ENCODE data around the gene HABP4. TPM values are rescaled to one million over a fixed set of nuclear protein-coding genes. Genes with fewer than 3 reads are reported as not detected.

HABP4 gene
- total and polyA plus RNA-seq, 12 donors = 20.8 to 30.4 (median 25.3) TPM

DNA sequence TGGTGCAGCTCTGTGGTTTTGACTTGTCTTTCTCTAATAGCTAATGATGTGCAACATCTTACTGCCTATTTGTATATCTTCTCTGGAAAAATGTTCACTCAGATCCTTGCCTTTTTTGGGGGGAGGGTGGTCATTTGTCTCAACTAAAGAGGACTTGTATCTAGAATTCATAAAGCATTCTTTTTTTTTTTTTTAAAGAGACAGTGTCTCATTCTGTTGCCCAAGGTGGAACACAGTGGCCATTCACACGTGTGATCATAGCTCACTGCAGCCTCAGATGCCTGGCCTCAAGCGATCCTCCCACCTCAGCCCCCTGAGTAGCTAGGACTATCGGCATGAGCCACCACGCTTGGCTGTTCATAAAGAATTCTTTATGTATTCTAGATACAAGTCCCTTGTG is 33.2 kb downstream of the HABP4 start:
- intact Hi-C loops (cut with DNase I) = no loop called here
- peaks cover 4 to 40% (median 26%) of the 10 kb centered on the region in 9 donors for H3K4me1 ChIP-seq
- TF ChIP-seq, protein P1, sequence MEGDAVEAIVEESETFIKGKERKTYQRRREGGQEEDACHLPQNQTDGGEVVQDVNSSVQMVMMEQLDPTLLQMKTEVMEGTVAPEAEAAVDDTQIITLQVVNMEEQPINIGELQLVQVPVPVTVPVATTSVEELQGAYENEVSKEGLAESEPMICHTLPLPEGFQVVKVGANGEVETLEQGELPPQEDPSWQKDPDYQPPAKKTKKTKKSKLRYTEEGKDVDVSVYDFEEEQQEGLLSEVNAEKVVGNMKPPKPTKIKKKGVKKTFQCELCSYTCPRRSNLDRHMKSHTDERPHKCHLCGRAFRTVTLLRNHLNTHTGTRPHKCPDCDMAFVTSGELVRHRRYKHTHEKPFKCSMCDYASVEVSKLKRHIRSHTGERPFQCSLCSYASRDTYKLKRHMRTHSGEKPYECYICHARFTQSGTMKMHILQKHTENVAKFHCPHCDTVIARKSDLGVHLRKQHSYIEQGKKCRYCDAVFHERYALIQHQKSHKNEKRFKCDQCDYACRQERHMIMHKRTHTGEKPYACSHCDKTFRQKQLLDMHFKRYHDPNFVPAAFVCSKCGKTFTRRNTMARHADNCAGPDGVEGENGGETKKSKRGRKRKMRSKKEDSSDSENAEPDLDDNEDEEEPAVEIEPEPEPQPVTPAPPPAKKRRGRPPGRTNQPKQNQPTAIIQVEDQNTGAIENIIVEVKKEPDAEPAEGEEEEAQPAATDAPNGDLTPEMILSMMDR (IDR thresholded peaks at IDR 0.05) = no peak

DNA sequence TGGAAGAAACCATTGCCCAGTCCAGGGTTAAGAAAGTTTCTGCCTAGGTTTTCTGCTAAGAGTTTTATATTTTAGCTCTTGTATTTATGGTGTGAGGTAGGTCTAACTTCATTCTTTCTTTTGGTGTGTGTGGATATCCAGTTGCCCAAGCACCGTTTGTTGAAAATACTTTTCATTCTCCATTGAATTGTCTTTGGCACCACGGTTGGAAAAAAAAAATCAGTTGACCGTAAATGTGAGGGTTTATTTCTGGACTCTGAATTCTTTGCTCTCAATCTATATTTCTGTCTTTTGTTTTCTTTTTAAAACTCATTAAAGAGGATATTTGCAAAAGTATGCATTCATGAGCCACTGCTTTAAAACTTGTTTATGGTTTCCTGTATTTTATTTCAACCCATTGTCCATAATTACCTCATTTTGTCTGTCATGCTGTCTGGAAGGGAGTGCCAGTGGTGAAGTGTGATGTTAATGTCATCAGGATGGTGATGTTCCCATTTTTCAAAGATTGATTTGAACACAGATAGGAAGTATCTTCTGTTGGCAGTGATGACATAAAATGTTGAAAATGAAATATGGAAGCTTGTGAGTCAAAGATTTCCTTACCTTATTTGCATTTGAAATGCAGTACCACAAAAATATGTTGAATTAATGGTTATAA is 33.9 kb downstream of the HABP4 start:
- Histone ChIP-seq H3K27ac (no peak overlapping the region), H3K36me3 (peaks cover 0 to 64% (median 11%) of the 10 kb centered on the region in 9 donors), H3K27me3 (no peaks in the 10 kb centered on the region), H3K4me3 (no peak overlapping the region), H3K9me3 (no peaks in the 10 kb centered on the region), H3K4me1 (peaks cover 4 to 41% (median 29%) of the 10 kb centered on the region in 9 donors)
- 27 to 39% methylated on average over 3 of the region's 3 CpGs for WGBS, 2 donors
- intact Hi-C loops (cut with DNase I) = no loop called here
- ATAC-seq = no peak
- DNase-seq = no peak
- TF ChIP-seq, protein P1 (IDR thresholded peaks at IDR 0.05) = no peak

More for the DNA sequence above, 33.2 kb downstream of the HABP4 start:
- Histone ChIP-seq H3K27ac (no peak overlapping the region), H3K27me3 (no peaks in the 10 kb centered on the region), H3K4me3 (no peak overlapping the region), H3K9me3 (no peaks in the 10 kb centered on the region), H3K36me3 (peaks cover 0 to 58% (median 11%) of the 10 kb centered on the region in 9 donors)
- 96 to 97% methylated on average over 4 of the region's 4 CpGs for WGBS, 2 donors
- ATAC-seq = no peak
- DNase-seq = no peak

DNA sequence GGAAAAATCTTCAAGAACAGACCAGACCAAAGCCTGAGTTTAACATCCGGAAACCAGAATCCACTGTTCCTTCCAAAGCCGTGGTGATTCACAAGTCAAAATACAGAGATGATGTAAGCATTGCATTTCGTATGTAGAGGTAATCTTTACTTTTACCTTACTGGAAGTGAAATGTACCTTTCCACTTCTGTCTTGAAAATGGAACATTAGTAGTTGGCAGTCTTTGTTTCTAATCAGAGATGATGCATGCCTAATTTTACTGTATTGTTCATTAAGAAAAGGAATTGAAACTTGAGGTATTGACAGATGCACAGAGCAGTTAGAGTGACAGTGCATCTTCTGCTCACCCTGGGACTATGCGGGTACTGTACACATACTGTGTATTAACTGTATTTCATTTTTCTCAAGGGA is 34.6 kb downstream of the HABP4 start:
- H3K36me3 ChIP-seq = peaks cover 0 to 65% (median 11%) of the 10 kb centered on the region in 9 donors
- H3K4me3 ChIP-seq = no peak overlapping the region
- H3K4me1 ChIP-seq = peaks cover 4 to 39% (median 29%) of the 10 kb centered on the region in 9 donors
- TF ChIP-seq, protein P1 (IDR thresholded peaks at IDR 0.05) = no peak
- no peaks in the 10 kb centered on the region for H3K9me3 ChIP-seq
- H3K27me3 ChIP-seq = no peaks in the 10 kb centered on the region
- intact Hi-C loops (cut with DNase I) = no loop called here
- DNase-seq = no peak
- ATAC-seq = no peak
- no peak overlapping the region for H3K27ac ChIP-seq
- WGBS, 2 donors = 92 to 98% methylated on average over 4 of the region's 4 CpGs

DNA sequence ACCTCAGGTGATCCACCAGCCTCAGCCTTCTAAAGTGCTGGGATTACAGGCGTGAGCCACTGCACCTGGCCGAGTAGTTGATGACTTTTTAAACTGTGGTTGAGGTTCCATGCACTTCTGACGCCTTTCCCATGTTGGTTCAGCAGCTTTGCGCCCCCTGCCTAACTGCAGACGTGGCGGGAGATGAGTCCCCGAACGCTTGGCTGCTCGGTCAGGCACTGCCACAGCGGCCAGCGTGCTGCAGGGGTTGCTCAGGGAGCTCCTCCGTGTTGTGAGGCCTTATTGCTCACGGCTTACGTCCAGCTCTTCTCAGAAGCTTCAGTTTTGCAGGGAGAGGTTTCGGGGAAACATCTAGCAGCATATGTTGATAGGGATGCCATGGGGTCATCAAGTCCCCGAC is 35.3 kb downstream of the HABP4 start:
- Histone ChIP-seq H3K36me3 (peaks cover 0 to 65% (median 11%) of the 10 kb centered on the region in 9 donors), H3K27me3 (no peaks in the 10 kb centered on the region), H3K27ac (peak overlapping the region in 4 of 10 donors; percentile 62 to 86 (median 69)), H3K4me3 (no peak overlapping the region), H3K4me1 (peaks cover 4 to 39% (median 29%) of the 10 kb centered on the region in 9 donors), H3K9me3 (no peaks in the 10 kb centered on the region)
- DNase-seq (no peak), ATAC-seq (no peak)
- WGBS, 2 donors = 96 to 98% methylated on average over 16 of the region's 16 CpGs
- TF ChIP-seq, protein P1 (IDR thresholded peaks at IDR 0.05) = no peak
- intact Hi-C loops (cut with DNase I) = loop anchor here in 2 of 10 donors (5.0 kb wide), 2 partner anchors 52 to 68 kb away; partner anchors contain the start of gene ZNF367 (in 1 of the 2)

Data from heart right ventricle (tissue), 16 donors.